MM.1S (cell line): ENCODE data around the gene TRHDE.

Experiments used
- CTCF ChIP-seq: fragments of 300-600 bp; sonication (generic); IDR thresholded peaks from 2 replicates; pipeline ENCODE4 v1.5.1; 2016; ENCODE audit warnings: antibody characterized with exemption, low read length, mixed read lengths
- EZH2phosphoT487 ChIP-seq: fragments of 300-600 bp; sonication (generic); IDR thresholded peaks from 2 replicates; pipeline ENCODE4 v1.6.1; 2018; ENCODE audit warnings: antibody characterized with exemption, low read length

- TF ChIP-seq CTCF (no peak), EZH2phosphoT487 (no peak)
Observed at GRCh38 chr12:72323881-72324280, 51.7 kb downstream of the TRHDE start.
